ENCODE measurements around the gene TTBK2.
A peak's percentile ranks its signal among the peaks of the same experiment; 100 is the strongest.

The TTBK2 gene

DNA sequence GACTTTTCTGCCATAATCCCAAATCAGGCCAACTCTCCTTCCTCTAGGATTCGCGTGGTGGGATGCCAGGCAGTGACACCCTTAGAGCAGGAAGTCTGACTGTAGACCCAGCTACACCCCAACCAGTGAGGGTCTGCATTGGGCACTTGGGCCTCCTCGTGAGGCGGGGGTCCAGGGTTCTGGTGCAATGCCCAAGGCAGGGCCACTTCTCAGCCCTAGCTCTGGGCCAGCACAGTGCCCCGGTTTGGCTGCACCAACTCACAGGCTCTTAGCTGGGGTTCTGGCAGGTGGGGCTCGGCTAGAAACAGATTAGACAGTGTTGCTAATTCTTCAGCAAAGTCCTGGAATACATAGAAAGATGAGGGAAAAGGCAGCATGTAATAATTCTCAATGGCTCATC is 196.3 kb downstream of the TTBK2 start:
- DNase-seq = no peak

DNA sequence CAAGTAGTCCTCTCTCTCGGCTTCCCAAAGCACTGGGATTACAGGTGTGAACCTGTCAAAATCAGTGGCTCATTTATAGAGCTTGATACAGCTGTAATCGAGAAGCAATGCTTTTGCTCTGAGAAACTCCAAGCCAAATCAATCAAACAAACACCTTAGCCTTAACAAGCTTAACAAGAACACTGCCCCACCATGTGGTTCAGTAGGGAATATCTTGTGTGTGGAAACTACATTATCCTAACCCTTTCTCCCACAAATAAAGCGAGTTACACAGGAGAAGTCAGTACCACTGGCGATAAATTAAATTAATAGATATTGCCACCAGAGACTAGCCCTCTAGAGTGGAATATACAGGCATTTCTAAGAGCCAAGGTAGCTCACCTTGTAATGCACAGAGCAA is 197.5 kb downstream of the TTBK2 start:
- DNase-seq = no peak

DNA sequence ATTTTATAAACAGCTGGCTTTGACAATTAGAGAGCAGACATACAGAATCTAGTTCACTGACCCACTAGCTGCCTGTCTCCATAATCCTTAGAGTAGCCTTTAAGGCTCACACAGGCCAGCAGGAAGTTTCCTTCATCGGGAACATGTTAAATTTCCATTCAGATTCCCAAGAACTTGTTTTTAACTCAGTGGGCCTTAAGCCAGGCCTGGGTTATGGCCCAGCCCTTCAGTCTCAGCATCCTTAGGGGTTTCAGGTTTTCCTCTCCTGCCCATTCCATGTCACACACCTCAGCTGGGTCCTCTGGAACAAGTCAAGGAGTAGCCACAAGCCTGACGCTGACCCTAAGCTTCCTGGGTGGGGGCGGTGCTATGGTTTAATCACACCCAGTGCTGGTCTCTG is 198.7 kb downstream of the TTBK2 start:
- DNase-seq = no peak

DNA sequence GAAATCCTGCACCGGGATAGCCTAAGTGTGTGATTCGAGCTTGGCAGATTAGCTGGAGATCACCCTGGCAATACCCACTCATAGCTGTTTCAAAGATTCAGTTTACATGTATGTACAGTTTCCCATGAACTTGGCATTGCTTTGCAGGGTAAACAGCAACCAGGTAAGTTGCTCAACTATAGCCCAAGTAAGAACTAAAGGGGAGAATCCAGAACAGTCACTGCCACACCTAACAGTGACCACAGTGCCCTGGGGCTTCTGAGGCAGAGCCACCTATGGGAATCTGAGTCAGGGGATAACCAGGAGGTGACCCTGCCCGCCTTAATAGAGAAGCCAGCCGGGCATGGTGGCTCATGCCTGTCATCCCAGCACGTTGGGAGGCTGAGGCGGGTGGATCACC is 199.6 kb downstream of the TTBK2 start:
- DNase-seq = no peak

DNA sequence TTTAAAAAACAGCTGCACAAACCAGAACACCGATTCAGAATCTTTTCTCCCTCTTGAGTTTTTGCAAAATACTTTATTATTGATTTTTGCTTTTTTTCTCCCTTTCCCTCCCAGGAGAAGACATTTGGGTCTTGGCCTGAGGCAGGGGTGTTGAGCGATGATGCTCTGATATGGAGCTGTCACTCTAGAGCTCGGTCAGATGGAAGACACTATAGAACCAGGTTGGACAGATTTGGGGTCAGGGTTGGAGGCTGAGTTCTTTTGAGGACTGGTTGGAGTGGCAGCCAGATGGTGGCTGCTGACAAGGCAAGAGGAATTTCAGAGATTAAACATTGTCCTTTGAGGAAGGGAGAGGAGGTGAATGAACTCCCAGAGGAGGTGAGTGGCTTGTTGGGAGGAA is 200.5 kb downstream of the TTBK2 start:
- no peak for DNase-seq

DNA sequence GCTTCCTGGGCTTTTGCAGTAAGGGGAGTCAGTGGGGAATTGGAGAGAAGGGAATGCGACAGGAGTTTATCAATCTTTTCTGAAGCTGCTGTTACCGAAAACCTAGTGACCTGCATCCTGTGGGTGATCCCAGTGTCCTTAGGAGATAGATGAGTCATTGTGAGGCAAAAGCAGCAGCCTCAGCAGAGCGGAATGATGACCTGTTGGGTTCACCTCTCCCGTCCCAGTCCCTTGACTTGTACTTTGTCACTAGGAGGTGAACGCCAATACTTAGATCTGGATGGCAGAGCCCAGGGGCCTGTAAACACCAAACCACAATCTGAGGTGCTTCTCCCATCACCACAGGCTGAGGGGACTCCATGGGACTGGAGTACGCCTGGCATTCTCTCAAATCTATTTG is 201.5 kb downstream of the TTBK2 start:
- DNase-seq = no peak

DNA sequence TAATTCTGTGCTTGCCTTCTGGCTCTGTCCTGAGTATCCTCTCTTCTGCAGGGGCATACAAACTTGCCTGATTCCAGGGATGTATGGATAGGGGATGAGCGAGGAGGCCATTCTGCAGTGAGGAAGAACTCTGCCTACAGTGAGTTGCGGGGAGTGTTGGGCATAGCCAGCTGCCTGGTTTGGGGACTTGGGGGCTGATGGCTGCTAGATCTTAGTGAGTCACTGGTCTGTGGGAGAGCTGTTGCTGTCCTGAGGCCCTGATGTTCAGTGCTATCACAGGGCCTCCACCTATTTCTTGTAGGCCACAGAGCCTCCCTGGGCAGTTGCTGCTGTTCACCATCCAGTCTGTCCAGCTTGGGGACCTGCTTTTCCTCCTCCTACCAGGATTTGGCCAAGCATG is 204.0 kb downstream of the TTBK2 start:
- DNase-seq = no peak

DNA sequence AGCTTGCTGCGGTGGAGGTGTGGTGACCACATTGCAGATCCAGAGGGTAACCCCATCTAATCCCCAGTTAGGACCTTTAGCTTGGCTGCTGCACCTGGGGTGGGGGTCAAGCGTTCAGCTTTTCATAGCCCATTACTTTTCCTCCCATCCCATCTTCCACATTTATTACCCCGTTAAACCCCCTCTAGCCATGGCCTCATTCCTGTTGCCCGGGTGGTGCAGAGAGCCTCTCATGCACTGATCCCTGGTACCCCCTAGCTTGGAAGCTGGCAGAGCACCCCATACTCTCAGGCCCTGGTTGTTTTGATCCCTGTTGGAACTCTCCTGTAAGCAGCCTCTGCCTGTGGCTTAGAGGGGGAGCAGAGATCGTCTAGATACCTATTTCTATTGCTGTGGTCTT is 204.5 kb downstream of the TTBK2 start:
- DNase-seq = no peak

DNA sequence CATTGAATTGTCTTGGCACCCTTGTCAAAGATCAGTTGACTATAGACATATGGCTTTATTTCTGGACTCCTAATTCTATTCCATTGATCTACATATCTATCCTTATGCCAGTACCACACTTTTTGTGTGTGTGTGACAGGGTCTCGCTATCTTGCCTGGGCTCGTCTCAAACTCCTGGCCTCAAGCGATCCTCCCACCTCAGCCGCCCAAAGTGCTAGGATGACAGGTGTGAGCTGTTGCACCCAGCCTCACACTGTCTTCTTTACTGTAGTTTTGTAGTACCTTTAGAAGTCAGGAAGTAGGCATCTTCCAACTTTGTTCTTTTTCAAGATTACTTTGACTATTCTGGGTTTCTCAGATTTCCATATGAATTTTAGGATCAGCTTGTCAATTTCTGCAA is 208.0 kb downstream of the TTBK2 start:
- no peak for DNase-seq

DNA sequence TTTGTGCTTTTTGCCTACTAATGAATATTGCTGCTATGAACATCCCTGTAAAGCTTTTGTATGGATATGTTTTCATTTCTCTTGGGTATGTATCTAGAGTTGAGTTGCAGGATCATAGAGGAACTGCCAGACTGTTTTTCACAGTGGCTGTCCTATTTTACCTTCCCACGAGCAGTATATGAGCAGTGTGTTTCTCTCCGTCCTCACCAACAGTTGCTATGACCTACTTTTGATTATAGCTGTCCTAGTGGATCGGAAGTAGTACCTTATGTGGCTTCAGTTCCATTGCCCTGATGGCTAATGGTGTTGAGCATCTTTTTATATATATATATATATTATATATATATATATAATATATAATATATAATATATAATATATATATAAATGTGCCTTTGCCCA is 208.8 kb downstream of the TTBK2 start:
- DNase-seq = no peak

DNA sequence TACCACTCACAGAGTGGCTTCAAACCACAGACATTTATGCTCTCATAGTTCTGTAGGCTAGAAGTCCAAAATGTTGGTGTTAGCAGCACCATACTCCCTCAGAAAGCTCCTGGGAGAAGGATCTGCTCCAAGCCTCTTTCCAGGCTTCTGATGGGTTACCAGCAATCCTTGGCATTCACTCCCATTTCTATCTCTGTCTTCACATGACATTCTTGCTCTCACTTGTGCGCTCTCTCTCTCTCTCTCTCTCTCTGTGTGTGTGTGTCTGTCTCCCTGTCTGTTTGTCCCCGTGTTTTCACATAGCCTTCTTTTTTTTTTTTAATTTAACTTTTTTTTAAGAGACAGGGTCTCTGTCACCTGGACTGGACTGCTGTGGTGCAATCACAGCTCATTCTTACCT is 209.9 kb downstream of the TTBK2 start:
- no peak for DNase-seq

DNA sequence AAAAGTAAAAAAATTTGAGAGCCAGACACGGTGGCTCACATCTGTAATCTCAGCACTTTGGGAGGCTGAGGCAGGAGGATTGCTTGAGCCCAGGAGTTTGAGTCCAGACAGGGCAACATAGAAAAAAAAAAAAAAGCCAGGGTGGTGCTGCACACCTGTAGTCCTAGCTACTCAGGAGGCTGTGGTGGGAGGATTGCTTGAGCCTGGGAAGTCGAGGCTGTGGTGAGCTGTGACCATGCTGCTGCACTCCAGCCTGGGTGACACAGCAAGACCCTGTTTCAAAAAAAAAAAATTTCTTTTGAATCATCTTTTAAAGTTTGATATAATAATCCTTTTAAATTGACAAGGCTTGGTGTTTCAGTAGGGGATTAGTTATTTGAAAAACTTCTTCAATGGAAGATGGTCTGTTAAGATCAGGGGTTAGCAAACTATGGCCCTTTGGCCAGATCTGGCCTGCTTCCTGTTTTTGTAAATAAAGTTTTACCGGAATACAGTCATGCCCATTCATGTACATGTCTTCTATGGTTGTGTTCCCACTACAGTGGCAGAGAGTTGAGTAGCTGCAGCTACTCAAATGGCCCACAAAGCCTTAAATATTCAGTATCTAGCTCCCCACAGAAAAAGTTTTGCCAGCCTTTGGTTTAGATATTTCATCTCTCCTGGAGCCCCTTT is 212.6 kb downstream of the TTBK2 start:
- DNase-seq = no peak

DNA sequence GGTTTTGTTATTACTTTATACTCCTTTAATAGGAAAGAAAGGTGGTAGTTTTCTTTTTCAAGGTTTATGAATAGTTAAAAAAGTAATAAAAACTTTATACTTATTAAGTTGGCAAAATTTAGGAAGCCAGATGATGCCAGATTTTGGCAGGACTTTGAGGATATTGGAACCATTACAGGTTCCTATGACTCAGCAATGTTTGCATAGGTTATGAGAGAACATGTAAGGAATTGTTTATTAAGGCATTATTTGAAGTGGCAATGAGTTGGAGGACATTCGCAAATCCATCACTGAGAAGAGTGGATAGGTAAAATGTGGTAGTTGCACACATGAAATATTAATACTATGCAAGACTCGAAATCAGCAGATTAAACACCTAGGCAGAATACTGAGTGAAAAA is 213.5 kb downstream of the TTBK2 start:
- no peak for DNase-seq

DNA sequence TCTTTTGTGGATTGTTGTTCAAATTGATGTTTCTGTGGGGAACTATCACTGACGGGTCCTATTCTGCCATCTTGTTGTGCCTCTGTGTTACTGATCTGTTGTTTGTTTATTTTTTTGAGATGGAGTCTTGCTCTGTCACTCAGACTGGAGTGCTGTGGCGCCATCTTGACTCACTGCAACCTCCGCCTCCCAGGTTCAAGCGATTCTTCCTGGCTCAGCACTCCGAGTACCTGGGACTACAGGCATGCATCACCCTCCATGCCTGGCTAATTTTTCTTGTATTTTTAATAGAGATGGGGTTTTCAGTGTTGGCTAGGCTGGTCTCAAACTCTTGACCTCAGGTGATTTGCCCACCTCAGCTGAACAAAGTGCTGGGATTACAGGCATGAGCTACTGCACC is 215.2 kb downstream of the TTBK2 start:
- no peak for DNase-seq

DNA sequence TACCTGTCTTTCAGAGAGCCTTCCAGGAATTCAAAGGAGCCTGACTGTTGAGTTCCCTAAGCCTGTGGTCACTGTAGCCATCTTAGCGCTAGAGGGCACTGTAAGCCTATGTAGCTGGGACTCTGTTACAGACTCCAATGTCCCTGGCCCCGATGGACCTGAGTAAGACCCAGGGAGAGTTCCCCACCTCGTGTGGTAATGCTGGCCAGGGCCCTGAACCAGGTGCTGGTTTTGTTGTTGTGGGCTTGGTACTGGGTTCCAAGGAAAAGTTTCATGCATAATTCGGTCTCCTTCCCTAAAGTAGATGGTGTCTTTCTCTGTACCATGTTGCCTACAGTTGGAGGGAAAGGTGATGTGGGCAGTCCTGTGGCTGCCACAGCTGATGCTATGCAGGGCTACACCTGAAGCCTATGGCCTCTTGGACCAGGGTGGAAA is 216.1 kb downstream of the TTBK2 start:
- DNase-seq = peak; percentile 73

DNA sequence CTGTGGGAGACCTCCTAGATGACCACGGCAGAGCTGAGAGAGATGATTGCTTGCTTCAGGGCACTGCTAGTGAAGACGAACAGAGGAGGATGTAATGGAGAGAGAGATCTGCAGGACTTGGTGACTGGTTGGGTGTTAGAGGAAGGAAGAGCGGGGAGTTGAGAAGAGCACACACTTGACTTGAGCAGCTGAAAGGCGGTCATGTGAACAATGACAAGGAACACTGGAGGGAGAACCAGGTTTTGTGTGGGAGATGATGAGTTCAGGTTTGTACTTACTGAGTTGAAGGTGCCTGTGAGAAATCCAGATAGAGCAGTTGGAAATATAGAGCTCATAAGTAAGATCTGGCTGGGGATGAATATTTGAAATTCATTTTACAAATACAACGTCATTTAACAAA is 224.0 kb downstream of the TTBK2 start:
- DNase-seq = no peak

DNA sequence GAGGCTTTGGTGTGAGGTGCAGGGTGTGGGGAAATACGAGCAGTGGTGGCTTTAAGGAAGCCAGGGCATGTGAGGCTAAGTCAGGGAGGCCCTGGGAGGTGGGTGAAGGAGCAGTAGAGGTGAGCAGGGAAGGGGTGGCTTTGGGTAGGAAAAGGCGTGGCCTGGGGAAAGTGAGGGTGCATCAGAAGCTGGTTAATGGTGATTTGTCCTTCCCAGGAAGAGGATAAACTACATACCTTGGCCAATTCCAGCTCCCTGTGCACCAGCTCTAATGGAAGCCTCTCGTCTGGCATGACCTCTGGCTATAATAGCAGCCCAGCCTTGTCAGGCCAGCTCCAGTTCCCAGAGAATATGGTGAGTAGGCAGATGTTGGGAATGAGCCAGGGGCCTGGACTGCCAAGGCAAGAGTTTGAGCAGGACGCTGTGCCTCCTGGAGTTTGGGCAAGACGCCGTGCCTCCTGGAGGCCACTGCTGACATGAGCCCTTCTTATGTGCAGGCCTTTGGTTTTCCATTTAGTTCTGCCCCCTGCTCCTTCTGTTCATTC is 225.0 kb downstream of the TTBK2 start:
- no peak for DNase-seq

DNA sequence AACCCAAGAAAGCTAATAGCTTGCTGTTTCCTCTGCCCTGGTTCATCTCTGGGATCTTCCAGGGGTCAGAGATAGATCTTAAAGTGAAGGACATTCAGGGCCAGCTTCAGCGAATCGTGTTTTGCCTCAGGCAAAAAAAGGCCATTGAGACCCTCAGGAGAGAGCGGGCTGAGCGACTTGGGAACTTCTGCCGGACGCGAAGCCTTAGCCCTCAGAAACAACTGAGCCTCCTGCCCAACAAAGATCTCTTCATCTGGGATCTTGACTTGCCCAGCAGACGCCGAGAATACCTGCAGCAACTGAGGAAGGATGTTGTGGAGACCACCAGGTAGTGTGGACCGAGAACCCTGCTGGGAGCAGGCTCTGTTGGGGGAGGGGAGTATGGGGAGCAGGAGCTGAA is 226.2 kb downstream of the TTBK2 start:
- no peak for DNase-seq

DNA sequence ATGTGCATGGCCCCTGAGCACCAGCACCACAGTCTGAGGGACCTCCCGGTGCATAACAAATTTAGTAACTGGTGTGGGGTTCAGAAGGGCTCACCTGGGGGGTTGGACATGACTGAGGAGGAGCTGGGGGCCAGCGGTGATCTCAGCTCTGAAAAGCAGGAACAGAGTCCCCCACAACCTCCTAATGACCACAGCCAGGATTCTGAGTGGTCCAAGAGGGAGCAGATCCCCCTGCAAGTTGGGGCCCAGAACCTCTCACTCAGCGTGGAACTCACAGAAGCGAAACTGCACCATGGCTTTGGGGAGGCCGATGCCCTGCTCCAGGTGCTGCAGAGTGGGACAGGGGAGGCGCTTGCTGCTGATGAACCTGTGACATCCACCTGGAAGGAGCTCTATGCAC is 226.6 kb downstream of the TTBK2 start:
- no peak for DNase-seq

DNA sequence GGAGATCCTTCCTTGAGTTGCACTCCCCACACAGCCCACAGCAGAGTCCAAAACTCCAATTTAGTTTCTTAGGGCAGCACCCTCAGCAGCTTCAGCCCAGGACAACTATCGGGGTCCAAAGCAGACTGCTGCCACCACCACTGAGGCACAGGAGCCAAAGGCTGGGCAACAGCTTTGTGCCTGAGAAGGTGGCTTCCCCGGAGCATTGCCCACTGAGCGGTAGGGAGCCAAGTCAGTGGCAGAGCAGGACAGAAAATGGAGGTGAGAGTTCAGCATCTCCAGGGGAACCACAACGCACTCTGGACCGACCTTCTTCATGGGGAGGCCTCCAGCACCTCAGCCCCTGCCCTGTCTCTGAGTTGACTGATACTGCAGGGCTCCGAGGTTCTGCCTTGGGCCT is 227.1 kb downstream of the TTBK2 start:
- DNase-seq = no peak

DNA sequence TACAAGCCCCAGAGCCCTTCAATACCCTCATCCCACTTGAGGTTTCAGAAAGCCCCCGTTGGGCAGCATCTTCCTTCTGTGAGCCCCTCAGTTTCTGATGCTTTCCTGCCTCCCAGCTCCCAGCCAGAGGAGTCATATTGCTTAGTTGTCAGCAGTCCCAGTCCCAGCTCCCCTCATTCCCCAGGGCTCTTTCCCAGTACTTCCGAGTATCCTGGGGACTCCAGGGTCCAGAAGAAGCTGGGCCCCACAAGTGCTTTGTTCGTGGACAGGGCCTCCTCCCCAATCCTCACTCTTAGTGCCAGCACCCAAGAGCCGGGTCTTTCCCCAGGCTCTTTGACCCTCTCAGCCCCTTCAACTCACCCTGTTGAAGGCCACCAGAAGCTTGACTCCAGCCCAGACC is 227.6 kb downstream of the TTBK2 start:
- DNase-seq = no peak

DNA sequence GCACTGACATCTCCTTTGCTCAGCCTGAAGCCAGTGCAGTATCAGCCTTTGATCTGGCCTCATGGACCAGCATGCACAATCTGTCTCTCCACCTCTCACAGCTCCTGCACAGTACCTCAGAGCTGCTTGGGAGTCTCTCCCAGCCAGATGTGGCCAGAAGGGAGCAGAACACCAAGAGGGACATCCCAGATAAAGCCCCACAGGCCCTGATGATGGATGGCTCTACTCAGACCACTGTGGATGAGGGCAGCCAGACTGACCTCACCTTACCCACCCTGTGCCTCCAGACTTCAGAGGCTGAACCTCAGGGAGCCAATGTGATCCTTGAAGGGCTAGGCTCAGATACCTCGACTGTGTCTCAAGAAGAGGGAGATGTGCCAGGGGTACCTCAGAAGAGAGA is 228.0 kb downstream of the TTBK2 start:
- no peak for DNase-seq

DNA sequence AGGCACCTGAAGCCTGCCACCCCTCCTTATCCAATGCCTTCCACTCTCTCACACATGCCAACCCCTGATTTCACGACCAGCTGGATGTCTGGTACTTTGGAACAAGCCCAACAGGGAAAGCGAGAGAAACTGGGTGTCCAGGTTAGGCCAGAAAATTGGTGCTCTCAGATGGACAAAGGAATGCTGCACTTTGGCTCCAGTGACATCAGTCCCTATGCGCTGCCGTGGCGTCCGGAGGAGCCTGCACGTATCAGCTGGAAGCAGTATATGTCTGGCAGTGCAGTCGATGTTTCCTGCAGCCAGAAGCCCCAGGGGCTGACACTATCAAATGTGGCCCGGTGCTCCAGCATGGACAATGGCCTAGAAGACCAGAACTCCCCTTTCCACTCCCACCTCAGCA is 228.8 kb downstream of the TTBK2 start:
- DNase-seq = no peak

DNA sequence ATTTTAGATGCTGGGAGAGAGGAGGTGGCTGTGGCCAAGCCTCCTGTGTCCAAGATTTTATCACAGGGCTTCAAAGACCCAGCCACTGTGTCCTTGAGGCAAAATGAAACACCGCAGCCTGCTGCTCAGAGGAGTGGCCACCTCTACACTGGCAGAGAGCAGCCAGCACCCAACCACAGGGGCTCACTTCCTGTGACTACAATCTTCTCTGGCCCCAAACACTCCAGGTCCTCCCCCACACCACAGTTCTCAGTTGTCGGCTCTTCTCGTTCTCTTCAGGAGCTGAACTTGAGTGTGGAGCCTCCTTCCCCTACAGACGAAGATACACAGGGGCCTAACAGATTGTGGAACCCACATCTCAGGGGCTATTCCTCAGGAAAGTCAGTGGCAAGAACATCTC is 229.3 kb downstream of the TTBK2 start:
- DNase-seq = no peak

Data from suppressor macrophage treated with lipopolysaccharide for 4 hours (primary cell).